T-helper 17 cell (primary cell): ENCODE measurements around the gene CYB5R2. TPM values are rescaled to one million over a fixed set of nuclear protein-coding genes. Genes with fewer than 3 reads are reported as not detected.

Experiments
- ATAC-seq: fragments of 150-1000 bp; cut with Tn5 transposase; 2 replicates; pipeline ENCODE4 v1.10.0; 2021; ENCODE audit warnings: mild to moderate bottlenecking, moderate library complexity
- DNase-seq, 3 donors: peaks; one replicate each; pipeline versions ENCODE4 v3.0.0 to v3.0.0-alpha.2; 2020 to 2021
- H3K9me3 ChIP-seq: one replicate; pipeline ENCODE4 v1.7.0; 2013; ENCODE audit warnings: low read length, mild to moderate bottlenecking; ENCODE audit not compliant: control insufficient read depth, poor library complexity, severe bottlenecking
- H3K27ac Mint-ChIP-seq: one replicate; pipeline ENCODE4 v1.8.0; 2022; ENCODE audit warnings: mild to moderate bottlenecking, moderate library complexity, mixed read lengths
- H3K27me3 Mint-ChIP-seq: one replicate; pipeline ENCODE4 v1.8.0; 2022; ENCODE audit warnings: mixed read lengths
- H3K36me3 Mint-ChIP-seq: one replicate; pipeline ENCODE4 v1.8.0; 2022; ENCODE audit warnings: low read depth, mixed read lengths
- H3K4me1 Mint-ChIP-seq: one replicate; pipeline ENCODE4 v1.8.0; 2022; ENCODE audit warnings: mild to moderate bottlenecking, mixed read lengths
- H3K4me3 Mint-ChIP-seq: one replicate; pipeline ENCODE4 v1.8.0; 2022; ENCODE audit warnings: mild to moderate bottlenecking, moderate library complexity, mixed read lengths
- total RNA-seq, 4 donors: library from RNA in 2 of 4; stranded (reverse) in 2 of 4; gene quantifications; one replicate each; pipeline ENCODE4 v1.2.3 and lab custom pipeline; 2022 to 2026

Gene CYB5R2
- total RNA-seq, 2 donors from 2014 or later: 0.20 TPM; not detected in 1

DNA sequence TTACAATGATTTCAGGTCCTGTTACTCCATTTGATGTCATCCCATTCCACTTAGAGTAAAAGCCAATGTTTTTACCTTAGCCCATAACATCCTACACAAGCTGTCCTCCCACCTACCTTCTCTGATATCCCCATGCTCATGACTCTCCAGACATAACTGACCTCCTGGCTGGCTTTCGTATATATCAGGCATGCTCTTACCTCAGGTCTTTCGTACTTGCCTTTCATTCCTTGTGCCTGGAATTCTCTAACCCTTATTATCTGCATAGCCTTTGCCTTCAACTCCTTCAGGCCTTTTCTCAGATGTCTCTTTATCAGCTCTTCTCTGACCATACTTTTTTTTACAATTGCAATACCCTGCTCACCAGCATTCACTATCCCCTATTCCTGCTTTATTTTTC is 10.3 kb upstream of the CYB5R2 start:
- no peaks in the 10 kb centered on the region for H3K9me3 ChIP-seq
- Mint-ChIP-seq H3K4me1 (no peaks in the 10 kb centered on the region), H3K27me3 (peaks cover 43% of the 10 kb centered on the region), H3K4me3 (no peak overlapping the region), H3K36me3 (peaks cover 5% of the 10 kb centered on the region), H3K27ac (no peak overlapping the region)
- DNase-seq (no peak), ATAC-seq (no peak)

DNA sequence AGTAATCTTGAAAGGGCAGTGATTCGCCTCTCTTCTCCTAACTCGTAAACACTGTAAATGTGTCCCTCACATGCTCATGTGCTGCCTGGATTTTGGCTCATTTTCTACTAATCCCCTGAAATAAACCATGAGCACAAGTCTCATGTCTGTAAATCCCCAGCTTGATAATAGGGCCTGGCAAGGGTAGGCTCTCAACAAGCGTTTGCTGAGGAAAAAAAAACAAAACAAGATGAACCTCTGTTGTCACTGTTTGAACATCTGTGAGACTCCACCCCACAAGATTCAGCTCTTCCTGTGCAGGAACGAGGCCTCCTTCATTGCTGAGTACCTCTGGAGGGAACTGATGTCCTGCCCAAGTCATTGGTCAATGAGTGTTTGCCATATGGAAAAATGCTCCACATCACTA is 4.5 kb upstream of the CYB5R2 start:
- Mint-ChIP-seq H3K4me3 (no peak overlapping the region), H3K27ac (no peak overlapping the region)
- ATAC-seq: no peak

DNA sequence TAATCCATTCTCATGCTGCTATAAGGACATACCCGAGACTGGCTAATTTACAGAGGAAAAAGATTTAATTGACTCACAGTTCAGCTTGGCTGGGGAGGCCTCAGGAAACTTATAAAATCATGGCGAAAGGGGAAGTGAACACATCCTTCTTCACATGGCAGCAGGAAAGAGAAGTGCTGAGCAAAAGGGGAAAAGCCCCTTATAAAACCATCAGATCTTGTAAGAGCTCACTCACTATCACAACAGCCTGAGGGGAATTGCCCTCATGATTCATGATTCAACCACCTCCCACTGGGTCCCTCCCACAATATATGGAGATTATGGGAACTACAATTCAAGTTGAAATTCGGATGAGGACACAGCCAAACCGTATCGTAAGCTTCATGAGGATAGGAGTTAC is 3.8 kb upstream of the CYB5R2 start:
- peaks cover 73% of the 10 kb centered on the region for H3K27me3 Mint-ChIP-seq
- H3K4me1 Mint-ChIP-seq: peaks cover 11% of the 10 kb centered on the region
- DNase-seq (no peak), ATAC-seq (no peak)
- no peaks in the 10 kb centered on the region for H3K9me3 ChIP-seq
- H3K4me3 Mint-ChIP-seq: no peak overlapping the region
- H3K36me3 Mint-ChIP-seq: no peaks in the 10 kb centered on the region
- H3K27ac Mint-ChIP-seq: no peak overlapping the region

More for the DNA sequence above, 4.5 kb upstream of the CYB5R2 start:
- Mint-ChIP-seq H3K27me3 (peaks cover 65% of the 10 kb centered on the region), H3K36me3 (peaks cover 2% of the 10 kb centered on the region), H3K4me1 (peaks cover 9% of the 10 kb centered on the region)
- H3K9me3 ChIP-seq: no peaks in the 10 kb centered on the region
- DNase-seq: no peak

DNA sequence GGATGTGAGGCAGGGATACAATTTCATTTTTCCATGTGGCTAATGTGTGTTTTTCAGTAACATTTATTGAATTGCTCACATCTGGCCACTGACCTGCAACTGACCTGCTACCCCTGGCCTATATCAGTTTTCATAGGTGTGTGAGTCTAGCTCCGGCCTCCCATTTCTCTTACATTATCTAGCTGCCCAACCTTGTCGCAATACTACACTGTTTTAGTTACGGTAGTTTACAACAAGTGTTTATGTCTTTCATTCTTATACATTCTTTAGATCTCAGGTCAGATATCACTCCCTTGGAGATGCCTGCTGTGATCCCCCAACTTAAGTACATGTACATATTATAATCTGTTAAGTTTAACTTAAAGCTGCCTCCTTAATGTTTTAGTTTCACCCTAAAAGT is 2.3 kb upstream of the CYB5R2 start:
- no peak overlapping the region for H3K27ac Mint-ChIP-seq
- no peaks in the 10 kb centered on the region for H3K36me3 Mint-ChIP-seq
- H3K27me3 Mint-ChIP-seq: peaks cover 67% of the 10 kb centered on the region
- no peak overlapping the region for H3K4me3 Mint-ChIP-seq
- peaks cover 11% of the 10 kb centered on the region for H3K4me1 Mint-ChIP-seq
- DNase-seq: no peak
- no peaks in the 10 kb centered on the region for H3K9me3 ChIP-seq
- no peak for ATAC-seq

DNA sequence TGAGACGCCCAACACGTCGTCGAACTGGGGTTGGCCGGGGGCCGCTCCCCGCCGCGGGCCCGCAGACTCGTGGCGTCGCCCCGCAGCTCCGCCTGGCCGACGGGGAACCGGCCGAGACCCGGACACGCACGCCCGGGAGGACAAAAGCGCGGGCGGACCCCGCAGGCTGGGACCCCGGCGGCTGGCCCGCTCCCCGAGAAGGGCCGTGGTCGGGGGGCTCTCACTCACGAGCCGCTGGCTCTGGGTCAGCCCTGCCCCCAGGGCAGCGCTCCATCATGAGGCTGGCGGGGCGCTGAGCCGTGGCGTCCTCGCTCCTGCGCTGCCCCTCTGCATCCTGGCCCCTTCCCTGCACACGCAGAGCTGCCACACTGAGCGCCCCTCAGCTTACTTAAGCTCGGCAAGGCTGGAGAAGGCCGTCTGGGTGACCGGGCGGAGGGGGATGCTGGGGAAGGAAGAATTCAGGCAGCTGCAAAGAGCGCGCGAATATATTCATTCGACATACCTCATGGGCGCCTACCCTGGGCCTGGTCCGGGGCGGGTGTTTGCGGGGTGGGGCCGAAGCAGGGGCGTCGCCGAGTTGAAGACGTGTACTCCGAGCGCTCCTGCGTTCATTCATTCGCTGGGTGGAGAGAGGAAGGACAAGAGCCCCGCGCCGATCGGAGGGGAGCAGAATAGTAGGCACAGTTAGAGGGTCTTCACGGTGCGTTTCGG is 579 bp upstream of the CYB5R2 start:
- Mint-ChIP-seq H3K36me3 (no peaks in the 10 kb centered on the region), H3K27me3 (peaks cover 55% of the 10 kb centered on the region), H3K4me1 (peaks cover 11% of the 10 kb centered on the region), H3K27ac (no peak overlapping the region), H3K4me3 (peak overlapping the region; percentile 87)
- DNase-seq: no peak
- ATAC-seq: peak; percentile 64
- H3K9me3 ChIP-seq: no peaks in the 10 kb centered on the region

DNA sequence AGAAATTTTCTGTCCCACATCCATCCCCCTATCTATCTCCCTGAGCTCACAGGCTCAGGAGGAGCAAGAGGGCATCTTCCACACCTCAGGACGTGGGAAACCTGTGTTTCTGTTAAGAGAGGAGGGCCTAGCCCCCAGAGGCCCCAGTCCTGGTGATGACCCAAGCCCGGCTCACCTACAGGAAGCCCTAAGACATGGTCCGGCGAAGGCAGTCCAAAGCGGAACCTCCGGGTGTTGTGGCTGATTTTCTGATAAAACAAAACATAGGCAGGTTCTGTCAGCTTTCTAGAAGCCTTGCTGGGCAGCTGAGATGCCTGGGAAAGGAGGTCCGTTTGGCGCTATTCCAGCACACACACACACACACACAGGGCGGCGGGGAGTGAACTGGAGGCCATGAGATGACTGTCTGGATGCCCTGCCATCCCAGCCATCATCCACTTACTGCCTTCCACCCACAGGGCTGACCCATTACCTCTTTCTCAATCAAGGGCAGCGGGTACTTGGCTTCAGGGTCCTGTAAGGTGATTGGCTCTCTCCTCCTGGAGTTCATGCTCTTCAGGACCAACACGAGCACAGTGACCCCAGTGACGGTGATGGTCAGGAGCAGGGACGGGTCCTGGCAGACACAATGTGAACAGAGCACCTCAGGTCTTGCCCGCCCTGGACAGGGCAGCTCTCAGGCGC is 882 bp downstream of the CYB5R2 start:
- Mint-ChIP-seq H3K36me3 (no peaks in the 10 kb centered on the region), H3K27me3 (peaks cover 43% of the 10 kb centered on the region), H3K4me1 (peaks cover 7% of the 10 kb centered on the region), H3K27ac (no peak overlapping the region), H3K4me3 (peak overlapping the region; percentile 68)
- ATAC-seq (no peak), DNase-seq (no peak)
- no peaks in the 10 kb centered on the region for H3K9me3 ChIP-seq

DNA sequence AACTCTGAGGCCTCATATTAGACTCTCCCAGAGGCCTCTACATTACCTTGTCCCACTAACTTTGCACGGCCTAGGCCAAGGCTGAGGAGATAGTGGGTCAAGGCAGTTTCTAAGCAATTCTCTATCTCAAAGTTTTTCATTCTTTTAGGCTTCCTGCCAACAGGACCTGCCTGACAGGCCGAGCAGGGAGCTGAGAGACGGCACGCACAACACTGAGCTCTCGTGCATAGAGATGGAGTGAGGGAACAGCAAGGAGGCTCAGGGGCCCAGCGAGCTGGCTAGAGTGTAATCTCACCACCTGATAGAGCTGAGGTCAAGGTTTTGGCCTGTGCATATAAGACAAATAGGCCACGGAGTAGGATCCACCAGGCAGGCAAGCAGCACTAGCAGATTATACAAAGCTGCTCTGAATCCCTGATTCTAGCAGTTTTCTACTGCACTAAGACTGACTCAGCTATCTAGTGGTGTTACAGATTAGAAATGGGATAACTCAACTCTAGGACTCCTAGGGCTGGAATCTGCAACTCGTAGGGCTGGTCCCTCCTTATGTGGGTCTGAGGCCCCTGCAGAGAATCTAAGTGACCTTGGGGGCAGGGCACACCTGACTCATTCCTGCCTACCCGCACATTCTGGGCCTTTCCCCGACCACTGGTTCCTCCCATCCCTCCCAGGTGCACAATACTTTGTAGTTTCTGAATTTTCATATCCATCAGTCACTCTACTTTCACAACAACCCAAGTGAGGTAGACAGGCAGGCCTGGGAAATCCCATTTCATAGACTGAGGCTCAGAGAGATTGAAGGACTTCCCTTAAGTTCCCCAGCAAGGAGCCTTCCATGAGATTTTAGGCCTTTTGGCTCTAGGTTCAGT is 1.7 kb downstream of the CYB5R2 start:
- Mint-ChIP-seq H3K27ac (peak overlapping the region; percentile 34), H3K36me3 (no peaks in the 10 kb centered on the region), H3K27me3 (peaks cover 40% of the 10 kb centered on the region), H3K4me1 (peaks cover 7% of the 10 kb centered on the region), H3K4me3 (peak overlapping the region; percentile 41)
- peak; percentile 27 for ATAC-seq
- no peaks in the 10 kb centered on the region for H3K9me3 ChIP-seq
- no peak for DNase-seq

DNA sequence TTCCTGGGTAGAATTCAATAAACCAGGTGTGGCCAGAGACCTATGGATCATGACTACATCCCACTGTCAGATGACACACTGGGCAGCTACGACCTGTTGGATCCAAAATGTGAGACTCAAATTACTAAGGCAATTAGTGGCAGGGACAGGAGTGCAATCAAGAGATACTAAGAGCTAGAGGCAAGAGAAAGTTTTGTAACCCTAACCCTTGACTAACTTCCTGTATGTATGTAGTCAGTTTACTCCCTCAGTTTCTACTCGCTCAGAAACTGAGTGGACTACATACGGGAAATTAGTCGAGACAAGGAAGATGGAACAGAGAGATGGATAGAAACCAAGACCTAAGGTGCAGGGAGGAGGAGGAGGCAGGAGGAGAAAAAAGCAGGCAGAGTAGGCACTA is 2.7 kb downstream of the CYB5R2 start:
- Mint-ChIP-seq H3K36me3 (no peaks in the 10 kb centered on the region), H3K27ac (peak overlapping the region; percentile 34), H3K4me1 (peaks cover 10% of the 10 kb centered on the region), H3K4me3 (peak overlapping the region; percentile 61), H3K27me3 (peaks cover 31% of the 10 kb centered on the region)
- DNase-seq (no peak), ATAC-seq (no peak)
- H3K9me3 ChIP-seq: no peaks in the 10 kb centered on the region

DNA sequence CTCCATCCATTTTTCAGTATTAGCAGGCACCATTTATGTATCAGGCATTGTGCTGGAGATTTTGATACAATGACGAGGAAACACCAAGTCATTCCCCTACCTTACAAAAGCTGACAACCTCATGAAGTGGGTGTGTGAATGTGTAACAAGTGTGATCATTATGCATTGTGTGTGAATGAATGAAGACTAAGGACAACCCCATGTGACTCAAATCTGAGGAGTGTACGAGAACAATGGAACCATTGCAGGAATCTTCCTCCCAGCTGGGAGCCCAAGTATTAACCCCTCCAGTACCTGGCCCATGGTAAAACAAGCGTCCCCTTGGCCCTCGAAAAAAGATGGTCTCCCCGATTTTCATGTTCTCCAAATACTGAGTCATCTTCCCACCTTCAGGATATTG is 4.4 kb downstream of the CYB5R2 start:
- no peaks in the 10 kb centered on the region for H3K36me3 Mint-ChIP-seq
- H3K9me3 ChIP-seq: no peaks in the 10 kb centered on the region
- ATAC-seq (no peak), DNase-seq (no peak)
- no peak overlapping the region for H3K4me3 Mint-ChIP-seq
- H3K4me1 Mint-ChIP-seq: peaks cover 8% of the 10 kb centered on the region
- H3K27ac Mint-ChIP-seq: no peak overlapping the region
- peaks cover 14% of the 10 kb centered on the region for H3K27me3 Mint-ChIP-seq

DNA sequence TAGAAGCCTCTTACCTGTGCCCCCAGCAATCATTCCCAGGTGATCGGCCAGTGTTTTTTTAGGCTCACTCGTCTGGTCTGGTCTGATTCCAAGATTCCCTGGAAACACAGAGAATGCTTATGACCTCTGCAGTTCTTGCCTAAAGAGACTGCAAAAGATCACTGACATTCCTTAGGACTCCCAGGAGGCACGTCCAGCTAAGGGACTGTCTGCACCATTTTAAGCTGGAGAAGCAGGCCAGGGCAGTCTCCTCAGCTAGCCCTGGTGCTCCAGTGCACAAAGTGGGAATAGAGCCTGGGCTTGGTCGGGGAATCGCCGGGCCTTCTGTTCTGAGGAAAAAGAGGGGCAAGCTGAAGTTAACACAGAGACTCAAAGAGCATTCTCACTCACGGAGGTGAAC is 4.8 kb downstream of the CYB5R2 start:
- peaks cover 12% of the 10 kb centered on the region for H3K27me3 Mint-ChIP-seq
- DNase-seq: no peak
- no peak overlapping the region for H3K4me3 Mint-ChIP-seq
- no peaks in the 10 kb centered on the region for H3K9me3 ChIP-seq
- no peaks in the 10 kb centered on the region for H3K36me3 Mint-ChIP-seq
- no peak overlapping the region for H3K27ac Mint-ChIP-seq
- no peak for ATAC-seq
- peaks cover 7% of the 10 kb centered on the region for H3K4me1 Mint-ChIP-seq

DNA sequence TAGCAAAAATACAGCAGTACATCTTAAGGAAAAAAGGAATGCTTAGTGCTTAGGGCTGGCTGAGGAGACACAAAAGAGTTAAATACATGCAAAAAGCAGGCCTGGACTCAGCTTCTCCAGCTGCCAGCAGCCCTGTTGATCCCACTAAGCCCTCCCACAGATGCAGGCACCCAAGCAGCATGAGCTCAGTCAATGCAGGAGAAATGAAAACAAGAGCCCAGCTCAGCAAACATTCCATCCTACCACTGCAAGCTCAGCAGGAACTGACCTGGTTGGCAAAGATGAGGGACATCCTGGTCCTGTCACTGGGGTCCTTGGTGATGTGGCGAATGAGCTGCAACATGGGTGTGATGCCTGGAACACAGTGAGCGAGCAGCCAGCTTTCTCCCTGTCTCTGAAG is 5.8 kb downstream of the CYB5R2 start:
- peaks cover 5% of the 10 kb centered on the region for H3K4me1 Mint-ChIP-seq
- no peak overlapping the region for H3K27ac Mint-ChIP-seq
- H3K27me3 Mint-ChIP-seq: peaks cover 7% of the 10 kb centered on the region
- H3K36me3 Mint-ChIP-seq: no peaks in the 10 kb centered on the region
- no peaks in the 10 kb centered on the region for H3K9me3 ChIP-seq
- DNase-seq: no peak
- no peak for ATAC-seq
- H3K4me3 Mint-ChIP-seq: no peak overlapping the region

DNA sequence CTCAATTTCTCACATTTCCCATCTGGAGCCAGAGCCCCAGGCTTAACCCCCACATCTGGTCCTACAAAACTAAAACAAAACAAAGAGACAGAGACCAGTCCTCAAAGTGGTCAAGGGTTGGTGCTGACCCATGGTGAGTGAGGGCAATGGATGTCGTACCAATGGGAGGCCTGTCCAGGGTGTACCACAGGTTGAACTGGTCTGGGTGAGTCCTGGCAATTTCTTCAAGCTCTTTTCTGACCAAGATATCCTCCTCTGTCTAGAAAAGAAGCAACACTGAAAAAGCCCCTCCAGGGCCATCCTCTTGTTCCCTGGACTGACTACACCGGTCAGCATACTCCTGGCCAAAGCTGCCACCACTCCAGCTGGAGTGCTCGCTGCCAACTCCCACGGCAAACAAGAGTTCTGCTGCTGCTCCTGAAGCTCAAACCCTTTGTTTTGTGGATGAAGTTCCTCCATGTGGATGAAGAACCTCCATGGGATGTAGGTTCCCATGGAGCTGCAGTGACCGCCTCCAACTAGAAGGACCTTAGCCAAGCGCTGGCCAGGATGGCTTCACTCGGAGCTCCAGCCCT is 6.9 kb downstream of the CYB5R2 start:
- peaks cover 5% of the 10 kb centered on the region for H3K4me1 Mint-ChIP-seq
- no peak overlapping the region for H3K27ac Mint-ChIP-seq
- DNase-seq (no peak), ATAC-seq (no peak)
- no peak overlapping the region for H3K4me3 Mint-ChIP-seq
- H3K27me3 Mint-ChIP-seq: no peaks in the 10 kb centered on the region
- no peaks in the 10 kb centered on the region for H3K9me3 ChIP-seq
- no peaks in the 10 kb centered on the region for H3K36me3 Mint-ChIP-seq
